Glomerular visceral epithelial cell (primary cell): ENCODE results near the gene RUFY4.
"Not testable (repeated sequence)": the region's sequence is repeated elsewhere in the genome, so short reads cannot be mapped to it uniquely, and the experiment has no call there.

Source experiments
- DNase-seq: peaks from one replicate; pipeline ENCODE4 v3.0.0-alpha.2; 2016; ENCODE audit errors: extremely low spot score

RUFY4 gene

GRCh38 chr2:218031771-218032257, 37.2 kb upstream of the RUFY4 start:
- DNase-seq, result no peak

GRCh38 chr2:218032336-218033171, 36.5 kb upstream of the RUFY4 start:
- DNase-seq, result peak; percentile 30

DNA sequence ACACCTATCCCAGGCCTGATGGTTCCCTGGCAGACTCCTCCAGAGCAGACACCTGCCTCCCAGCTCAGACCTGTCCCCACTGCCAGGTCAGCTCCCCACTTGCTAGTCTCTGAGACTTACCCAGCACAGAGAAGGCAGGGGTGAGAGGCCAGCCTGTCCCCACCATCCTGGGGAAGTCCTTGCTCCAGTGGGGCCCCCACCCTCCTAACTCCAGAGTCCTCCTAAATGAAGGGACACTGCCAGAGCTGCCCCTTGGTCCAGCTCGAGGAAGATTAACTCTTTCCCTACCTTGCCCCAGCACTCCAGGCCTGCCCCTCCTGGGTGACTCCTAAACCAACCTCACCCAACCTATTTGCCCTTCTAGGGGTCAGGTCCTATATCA, 35.9 kb upstream of the RUFY4 start:
- no peak for DNase-seq

GRCh38 chr2:218033590-218034496, 35.2 kb upstream of the RUFY4 start:
- DNase-seq, result no peak

DNA sequence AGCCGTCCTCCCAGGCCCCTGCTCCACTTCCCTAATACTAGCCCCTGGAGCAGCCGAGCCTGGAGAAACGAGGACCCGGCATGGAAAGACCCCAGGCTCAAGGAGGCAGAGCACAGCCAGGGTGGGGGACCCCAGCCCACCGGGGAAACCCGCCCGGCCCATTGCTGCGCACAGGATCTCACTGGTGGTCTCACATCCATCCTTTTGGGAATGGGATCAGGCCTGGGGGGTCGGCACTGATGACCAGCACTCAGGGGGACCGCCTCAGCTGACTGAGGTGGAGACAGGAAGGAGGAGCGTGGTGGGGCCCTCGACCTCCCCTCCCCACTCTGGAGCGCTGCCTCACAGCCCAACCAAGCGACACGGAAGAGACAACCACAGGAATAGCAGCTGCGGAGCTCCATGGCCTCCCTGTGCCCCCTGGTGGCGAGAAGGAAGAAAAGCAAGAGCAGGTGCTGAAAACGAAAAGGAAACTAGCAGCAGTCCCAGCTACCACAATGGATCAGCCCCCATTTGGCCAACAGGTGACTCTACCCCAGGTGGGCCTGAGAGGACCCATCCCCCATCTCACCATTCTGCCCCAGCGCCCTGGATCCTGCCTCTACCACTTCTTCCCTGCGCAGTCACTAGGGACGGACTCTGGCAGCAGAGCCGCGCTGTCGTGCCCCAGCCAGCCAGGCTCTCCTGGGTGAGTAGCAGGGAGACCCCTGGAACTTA, 34.4 kb upstream of the RUFY4 start:
- peak; percentile 82 for DNase-seq

- DNase-seq, result no peak
Measured at GRCh38 chr2:218035463-218036100, 33.5 kb upstream of the RUFY4 start.

- DNase-seq, result no peak
Measured at GRCh38 chr2:218036371-218036770, 32.7 kb upstream of the RUFY4 start.

GRCh38 chr2:218039171-218039570, 29.9 kb upstream of the RUFY4 start:
- DNase-seq, result peak; percentile 78

DNA sequence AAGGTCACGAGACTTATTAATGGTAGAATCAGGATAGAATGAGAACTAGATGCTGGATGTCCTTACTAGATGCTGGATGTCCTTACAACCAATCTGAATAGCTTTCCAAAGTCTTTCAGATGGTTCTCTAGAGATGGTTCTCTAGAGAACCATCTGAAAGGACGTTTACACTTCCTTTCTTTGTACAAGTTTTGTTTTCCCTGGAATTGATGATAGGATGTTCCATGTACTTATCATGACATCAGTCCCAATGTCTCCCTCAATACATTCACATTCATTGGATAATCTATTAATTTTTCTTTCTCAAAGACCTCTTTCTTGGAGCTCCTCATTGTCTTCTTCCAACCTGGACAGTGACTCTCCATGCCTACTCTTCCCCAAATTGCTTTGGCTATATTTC, 28.2 kb upstream of the RUFY4 start:
- no peak for DNase-seq

- DNase-seq, result no peak
Measured at GRCh38 chr2:218041302-218042168, 27.5 kb upstream of the RUFY4 start.

GRCh38 chr2:218043100-218043499, 26.0 kb upstream of the RUFY4 start:
- no peak for DNase-seq

DNA sequence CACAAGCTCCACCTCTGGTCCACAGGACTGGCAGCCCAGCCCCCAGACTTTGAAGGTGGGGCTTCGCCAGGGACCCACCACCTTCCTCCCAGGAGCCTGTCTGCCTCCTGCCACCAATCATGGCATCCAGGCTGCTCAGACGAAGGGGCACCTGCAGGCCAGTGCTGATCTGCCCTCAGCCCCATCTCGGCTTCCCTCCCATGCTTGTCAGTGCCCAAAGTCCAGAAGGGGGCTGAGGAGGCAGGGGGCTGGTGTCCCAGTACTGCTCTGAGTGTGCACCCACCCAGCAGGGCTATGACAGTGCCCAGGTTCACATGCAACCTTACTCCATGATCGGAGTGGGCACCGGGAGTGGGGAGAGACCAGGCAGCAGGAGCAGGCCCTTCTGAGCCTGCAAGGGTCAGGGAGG, 25.3 kb upstream of the RUFY4 start:
- no peak for DNase-seq

DNA sequence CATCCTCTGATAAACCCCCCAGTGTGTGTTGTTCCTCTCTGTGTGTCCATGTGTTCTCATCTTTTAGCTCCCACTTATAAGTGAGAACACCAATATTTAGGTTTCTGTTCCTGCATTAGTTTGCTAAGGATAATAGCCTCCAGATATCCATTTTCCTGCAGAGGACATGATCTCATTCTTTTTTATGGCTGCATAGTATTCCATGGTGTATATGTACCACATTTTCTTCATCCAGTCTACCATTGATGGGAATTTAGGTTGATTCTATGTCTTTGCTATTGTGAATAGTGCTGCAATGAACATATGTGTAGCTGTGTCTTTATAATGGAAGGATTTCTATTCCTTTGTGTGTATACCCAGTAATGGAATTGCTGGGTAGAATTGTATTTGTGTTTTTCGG, 24.5 kb upstream of the RUFY4 start:
- not testable (repeated sequence) for DNase-seq

DNA sequence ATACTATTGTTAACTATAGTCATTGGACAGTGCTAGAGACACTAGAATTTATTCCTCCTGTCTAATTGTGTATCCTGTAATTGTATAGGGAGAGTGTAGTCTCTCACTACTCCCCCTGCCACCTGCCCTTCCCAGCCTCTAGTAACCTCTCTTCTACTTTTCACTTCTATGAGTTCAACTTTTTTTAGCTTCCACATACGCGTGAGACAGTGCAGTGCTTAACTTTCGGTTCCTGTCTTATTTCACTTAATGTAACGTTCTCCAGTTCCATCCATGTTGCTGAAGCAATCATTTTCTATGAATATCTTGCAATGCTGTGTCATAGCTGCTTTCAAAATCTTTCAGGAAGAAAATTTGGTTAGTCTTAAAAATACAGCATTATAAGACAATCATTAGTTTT, 22.8 kb upstream of the RUFY4 start:
- no peak for DNase-seq

DNA sequence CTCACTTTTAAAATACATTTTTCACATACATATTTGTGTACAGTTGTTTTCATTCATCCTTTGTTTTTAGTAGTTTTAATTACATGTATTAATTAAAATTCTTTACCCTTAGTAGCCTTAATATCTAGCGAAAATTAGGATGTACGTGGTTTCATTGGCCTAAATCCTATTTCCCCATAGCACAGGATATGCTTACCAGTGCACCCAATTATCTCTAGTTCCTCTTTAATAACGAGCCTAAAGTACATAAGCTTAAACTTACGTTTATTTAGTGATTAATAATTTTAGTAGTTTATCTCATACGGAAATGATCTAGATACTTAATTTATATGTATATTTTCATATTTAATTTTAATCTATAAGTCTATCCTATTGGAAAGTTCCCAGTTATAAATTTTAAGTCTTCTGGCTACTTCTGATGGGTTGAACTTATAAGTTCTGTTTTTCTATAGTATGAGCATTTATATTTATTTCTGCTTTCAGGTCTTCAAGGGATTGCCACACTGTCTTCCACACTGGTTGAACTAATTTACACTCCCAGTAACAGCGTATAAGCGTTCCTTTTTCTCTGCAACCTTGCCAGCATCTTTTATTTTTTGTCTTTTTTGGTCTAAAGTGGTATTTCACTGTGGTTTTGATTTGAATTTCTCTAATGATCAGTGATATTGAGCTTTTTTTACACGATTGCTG, 21.4 kb upstream of the RUFY4 start:
- no peak for DNase-seq

- DNase-seq, result no peak
Measured at GRCh38 chr2:218051903-218052302, 17.1 kb upstream of the RUFY4 start.

DNA sequence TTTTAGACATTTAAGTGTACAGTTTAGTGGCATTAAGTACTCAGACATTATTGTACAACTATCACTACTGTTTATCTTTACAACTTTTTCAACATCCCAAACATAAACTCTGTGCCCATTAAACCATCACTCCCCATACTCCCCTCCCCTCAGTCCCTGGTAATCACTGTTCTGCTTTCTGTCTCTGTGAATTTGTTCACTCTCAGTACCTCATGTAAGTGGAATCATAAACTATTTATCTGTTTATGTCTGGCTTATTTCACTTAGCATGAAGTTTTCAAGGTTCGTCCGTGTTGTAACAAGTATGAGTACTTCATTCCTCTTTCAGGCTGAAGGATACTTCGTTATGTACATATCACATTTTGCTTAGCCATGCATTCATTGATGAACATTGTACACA, 9.8 kb upstream of the RUFY4 start:
- no peak for DNase-seq

DNA sequence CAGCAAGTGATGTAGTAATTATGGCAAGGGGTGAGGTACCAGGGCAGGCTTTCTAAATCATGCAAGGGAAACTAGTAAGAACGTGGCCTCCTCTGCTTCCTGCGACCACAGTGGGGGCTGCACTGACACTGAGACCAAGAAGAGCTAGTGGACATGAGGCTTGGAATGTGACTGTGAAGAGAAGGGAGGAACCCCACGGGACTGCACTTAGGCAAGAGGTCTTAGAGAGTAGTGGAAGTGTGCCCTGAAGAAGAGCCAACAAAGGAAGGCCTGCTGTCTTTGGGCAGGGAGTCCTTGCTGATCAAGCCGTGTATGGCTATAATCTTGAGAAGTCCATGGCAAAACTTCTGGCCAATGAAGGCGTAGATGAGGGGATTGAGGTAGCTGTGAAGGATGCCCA, 8.9 kb upstream of the RUFY4 start:
- DNase-seq, result no peak

GRCh38 chr2:218060950-218061660, 7.9 kb upstream of the RUFY4 start:
- no peak for DNase-seq
